H9 (cell line): ENCODE results near the gene CDKAL1. TPM values are rescaled to one million over a fixed set of nuclear protein-coding genes. Genes with fewer than 3 reads are reported as not detected.
A peak's percentile ranks its signal among the peaks of the same experiment; 100 is the strongest.

Source experiments
- DNase-seq: peaks from one replicate; pipeline ENCODE4 v3.0.0-alpha.2; 2017
- H2AFZ ChIP-seq: one replicate; pipeline ENCODE4 v1.6.1; 2013; ENCODE audit warnings: mild to moderate bottlenecking, low read length, control low read depth, moderate library complexity
- H2AK5ac ChIP-seq: 2 replicates; pipeline ENCODE4 v1.6.1; 2013; ENCODE audit warnings: low read length, control low read depth, mixed read lengths; ENCODE audit not compliant: insufficient read length
- H2BK120ac ChIP-seq: one replicate; pipeline ENCODE4 v1.6.1; 2013; ENCODE audit warnings: low read depth, mild to moderate bottlenecking, low read length, control low read depth, inconsistent platforms; ENCODE audit not compliant: poor library complexity, severe bottlenecking
- H2BK12ac ChIP-seq: 2 replicates; pipeline ENCODE4 v1.6.1; 2013; ENCODE audit warnings: low read length, control low read depth, mixed read lengths, low read depth; ENCODE audit not compliant: insufficient read length
- H2BK15ac ChIP-seq: 2 replicates; pipeline ENCODE4 v1.6.1; 2013; ENCODE audit warnings: low read depth, low read length, control low read depth
- H2BK20ac ChIP-seq: one replicate; pipeline ENCODE4 v1.6.1; 2013; ENCODE audit warnings: low read depth, mild to moderate bottlenecking, low read length, control low read depth, inconsistent platforms; ENCODE audit not compliant: poor library complexity, severe bottlenecking
- H2BK5ac ChIP-seq: 2 replicates; pipeline ENCODE4 v1.6.1; 2013; ENCODE audit warnings: low read length, control low read depth, mixed read lengths; ENCODE audit not compliant: insufficient read length
- H3K14ac ChIP-seq: 2 replicates; pipeline ENCODE4 v1.6.1; 2013; ENCODE audit warnings: low read length, control low read depth; ENCODE audit not compliant: insufficient read depth
- H3K18ac ChIP-seq: 2 replicates; pipeline ENCODE4 v1.6.1; 2013; ENCODE audit warnings: low read depth, mild to moderate bottlenecking, mixed read lengths, low read length, control low read depth; ENCODE audit not compliant: insufficient read length
- H3K23ac ChIP-seq: 2 replicates; pipeline ENCODE4 v1.6.1; 2013; ENCODE audit warnings: low read length, control low read depth, mixed read lengths, low read depth; ENCODE audit not compliant: insufficient read length
- H3K23me2 ChIP-seq: 2 replicates; pipeline ENCODE4 v1.6.1; 2013; ENCODE audit warnings: low read depth, mild to moderate bottlenecking, mixed read lengths, low read length, control low read depth; ENCODE audit not compliant: insufficient read length, poor library complexity, severe bottlenecking
- H3K27ac ChIP-seq: 2 replicates; pipeline ENCODE4 v1.5.1; 2013; ENCODE audit warnings: low read length, control low read depth, mixed read lengths, low read depth; ENCODE audit not compliant: insufficient read length
- H3K27me3 ChIP-seq: 2 replicates; pipeline ENCODE4 v1.6.1; 2013; ENCODE audit warnings: low read length, control low read depth, inconsistent platforms; ENCODE audit not compliant: insufficient read depth
- H3K4ac ChIP-seq: 2 replicates; pipeline ENCODE4 v1.6.1; 2013; ENCODE audit warnings: low read depth, mild to moderate bottlenecking, control low read depth, inconsistent platforms, low read length, moderate library complexity
- H3K4me1 ChIP-seq: 2 replicates; pipeline ENCODE4 v1.6.1; 2013; ENCODE audit warnings: low read length, control low read depth, inconsistent platforms; ENCODE audit not compliant: insufficient read depth
- H3K4me2 ChIP-seq: 2 replicates; pipeline ENCODE4 v1.6.1; 2013; ENCODE audit warnings: low read length, control low read depth, mixed read lengths; ENCODE audit not compliant: insufficient read length, insufficient read depth
- H3K56ac ChIP-seq: 2 replicates; pipeline ENCODE4 v1.6.1; 2013; ENCODE audit warnings: low read depth, mild to moderate bottlenecking, mixed read lengths, low read length, control low read depth; ENCODE audit not compliant: insufficient read length
- H3K79me1 ChIP-seq: 2 replicates; pipeline ENCODE4 v1.6.1; 2013; ENCODE audit warnings: low read depth, mild to moderate bottlenecking, moderate library complexity, low read length, control low read depth, inconsistent platforms; ENCODE audit not compliant: insufficient read depth, poor library complexity, severe bottlenecking
- H3K79me2 ChIP-seq: 2 replicates; pipeline ENCODE4 v1.6.1; 2013; ENCODE audit warnings: low read length, control low read depth, inconsistent platforms; ENCODE audit not compliant: insufficient read depth
- H3K9ac ChIP-seq: 2 replicates; pipeline ENCODE4 v1.6.1; 2013; ENCODE audit warnings: low read length, control low read depth, mixed read lengths; ENCODE audit not compliant: insufficient read length; ENCODE audit errors: extremely low read depth
- H3K9me3 ChIP-seq: one replicate; pipeline ENCODE4 v1.6.1; 2013; ENCODE audit warnings: low read depth, low read length, inconsistent platforms; ENCODE audit not compliant: control insufficient read depth
- H3T11ph ChIP-seq: one replicate; pipeline ENCODE4 v1.6.1; 2013; ENCODE audit warnings: mild to moderate bottlenecking, low read length, control low read depth, inconsistent platforms
- H4K20me1 ChIP-seq: one replicate; pipeline ENCODE4 v1.6.1; 2013; ENCODE audit not compliant: control insufficient read depth, insufficient read length, insufficient read depth
- H4K5ac ChIP-seq: 2 replicates; pipeline ENCODE4 v1.6.1; 2013; ENCODE audit warnings: low read depth, mild to moderate bottlenecking, mixed read lengths, low read length, control low read depth; ENCODE audit not compliant: insufficient read length
- H4K8ac ChIP-seq: replicated peaks from 2 replicates; pipeline ENCODE4 v1.6.1; 2013; ENCODE audit warnings: low read length, control low read depth, mixed read lengths, low read depth; ENCODE audit not compliant: insufficient read length
- H4K91ac ChIP-seq: 2 replicates; pipeline ENCODE4 v1.6.1; 2013; ENCODE audit warnings: low read depth, mild to moderate bottlenecking, moderate library complexity, mixed read lengths, low read length, control low read depth; ENCODE audit not compliant: insufficient read length
- H3K27ac Mint-ChIP-seq, 3 experiments: 2 replicates in 2 of 3; 3 replicates in 1 of 3; pipeline ENCODE4 v1.8.0; 2020 to 2021; ENCODE audit warnings: mixed read lengths in 3 of 3, mild to moderate bottlenecking in 1 of 3, moderate library complexity in 1 of 3
- H3K27me3 Mint-ChIP-seq: 2 replicates; pipeline ENCODE4 v1.8.0; 2021; ENCODE audit warnings: low read depth, mild to moderate bottlenecking, moderate library complexity, mixed read lengths
- H3K36me3 Mint-ChIP-seq, 3 experiments: 2 replicates in 2 of 3; 3 replicates in 1 of 3; pipeline ENCODE4 v1.8.0; 2020 to 2021; ENCODE audit warnings: low read depth in 3 of 3, mixed read lengths in 3 of 3; ENCODE audit not compliant: insufficient read depth in 1 of 3
- H3K4me1 Mint-ChIP-seq, 2 experiments: 2 replicates each; pipeline ENCODE4 v1.8.0; 2020; ENCODE audit warnings: mixed read lengths in 2 of 2
- H3K4me3 Mint-ChIP-seq, 2 experiments: 2 replicates in 1 of 2; 3 replicates in 1 of 2; pipeline ENCODE4 v1.8.0; 2020 to 2021; ENCODE audit warnings: mild to moderate bottlenecking in 2 of 2, mixed read lengths in 2 of 2, moderate library complexity in 1 of 2
- H3K9me3 Mint-ChIP-seq, 2 experiments: 2 replicates in 1 of 2; 3 replicates in 1 of 2; pipeline ENCODE4 v1.8.0; 2020; ENCODE audit warnings: mild to moderate bottlenecking in 2 of 2, mixed read lengths in 2 of 2, moderate library complexity in 1 of 2
- CTCF ChIP-seq: fragments of 200-600 bp; sonication (generic); conservative IDR thresholded peaks from 3 replicates; pipeline ENCODE4 v1.8.0; 2021; ENCODE audit warnings: antibody characterized with exemption, mild to moderate bottlenecking
- WGBS: extraction: QIAGEN DNeasy Blood & Tissue Kit; methylation state at CpG from one replicate; pipeline ENCODE4 v1.1.7; 2013; ENCODE audit warnings: missing lambda C conversion rate, low lambda C conversion rate, mixed read lengths; ENCODE audit not compliant: insufficient read length; ENCODE audit errors: extremely low coverage; 5-methylcytosine and 5-hydroxymethylcytosine counted together
- total RNA-seq: library from RNA; stranded (reverse); gene quantifications from 2 replicates; pipeline ENCODE4 v1.2.1, GENCODE V29; 2021

CDKAL1 gene
- total RNA-seq, 1 experiment from 2014 or later, result 23.0 TPM

- H2AFZ ChIP-seq, result no peak overlapping the region
- no peak overlapping the region for H3K4me2 ChIP-seq
- DNase-seq, result no peak
- 0 out of 2 replicates have a peak, but pooled peaks cover 1% of the 10 kb centered on the region for H3K79me2 ChIP-seq
- H2AK5ac ChIP-seq, result no peak overlapping the region
- H3K14ac ChIP-seq, result no peak overlapping the region
- H3K9me3 Mint-ChIP-seq, result peaks cover 0 to 1% of the 10 kb centered on the region in 2 experiments; a peak in 1 of 5 replicates
- no peaks in the 10 kb centered on the region for H4K20me1 ChIP-seq
- H3K4me1 ChIP-seq, result no peaks in the 10 kb centered on the region
- TF ChIP-seq CTCF, result no peak
- no peaks in the 10 kb centered on the region for H3K79me1 ChIP-seq
- H2BK15ac ChIP-seq, result no peak overlapping the region
- H3K9ac ChIP-seq, result no peak overlapping the region
- no peak overlapping the region for H2BK5ac ChIP-seq
- no peaks in the 10 kb centered on the region for H3K9me3 ChIP-seq
- no peaks in the 10 kb centered on the region for H3K23me2 ChIP-seq
- no peak overlapping the region for H3K27ac ChIP-seq
- H3K36me3 Mint-ChIP-seq, result peaks cover 0 to 11% (median 8%) of the 10 kb centered on the region in 3 experiments; a peak in 6 of 7 replicates
- no peak overlapping the region for H2BK12ac ChIP-seq
- H4K91ac ChIP-seq, result no peak overlapping the region
- no peak overlapping the region for H3K56ac ChIP-seq
- no peak overlapping the region for H3K4me3 Mint-ChIP-seq
- H3K4me1 Mint-ChIP-seq, result peaks cover 2 to 5% of the 10 kb centered on the region in 2 experiments; a peak in 3 of 4 replicates
- H4K5ac ChIP-seq, result no peak overlapping the region
- no peak overlapping the region for H3K18ac ChIP-seq
- no peak overlapping the region for H3K23ac ChIP-seq
- peak overlapping the region in 1 of 3 experiments; percentile 68; a peak in 1 of 7 replicates for H3K27ac Mint-ChIP-seq
- no peaks in the 10 kb centered on the region for H3K27me3 Mint-ChIP-seq
- no peak overlapping the region for H3T11ph ChIP-seq
- H3K4ac ChIP-seq, result no peak overlapping the region
- H2BK120ac ChIP-seq, result no peak overlapping the region
- H3K27me3 ChIP-seq, result no peaks in the 10 kb centered on the region
- WGBS, result no CpG with 5 or more reads among the region's 2 CpGs
- H2BK20ac ChIP-seq, result no peak overlapping the region
- H4K8ac ChIP-seq, result no peak overlapping the region
These were observed 211.8 kb downstream of the CDKAL1 start for GRCh38 chr6:20746024-20746423.
